Loucy (cell line): ENCODE results near the gene PFDN6.

Experiments used
- H2AFZ ChIP-seq: fragments of 200-600 bp; sonication (generic); 2 replicates; pipeline ENCODE4 v1.6.0; 2016; ENCODE audit warnings: antibody characterized with exemption, mild to moderate bottlenecking, low read length, moderate library complexity
- H3F3A ChIP-seq: fragments of 200-600 bp; 2 replicates; pipeline ENCODE4 v1.6.0; 2016; ENCODE audit warnings: antibody characterized with exemption, low read depth, mild to moderate bottlenecking
- H3K27me3 ChIP-seq: fragments of 200-600 bp; sonication (generic); 2 replicates; pipeline ENCODE4 v1.6.1; 2014; ENCODE audit warnings: low read length, mild to moderate bottlenecking; ENCODE audit not compliant: insufficient read depth, poor library complexity, severe bottlenecking
- H3K36me3 ChIP-seq: fragments of 200-600 bp; sonication (generic); 2 replicates; pipeline ENCODE4 v1.6.1; 2016; ENCODE audit warnings: low read length; ENCODE audit not compliant: insufficient read depth
- H3K4me1 ChIP-seq: fragments of 200-600 bp; sonication (generic); 2 replicates; pipeline ENCODE4 v1.5.1; 2014; ENCODE audit warnings: low read length, mild to moderate bottlenecking; ENCODE audit not compliant: insufficient read depth, poor library complexity, severe bottlenecking
- H3K4me2 ChIP-seq: fragments of 200-600 bp; sonication (generic); 2 replicates; pipeline ENCODE4 v1.6.0; 2014; ENCODE audit warnings: antibody characterized with exemption, low read length, low read depth, mild to moderate bottlenecking; ENCODE audit not compliant: poor library complexity, severe bottlenecking
- H3K4me3 ChIP-seq: fragments of 200-600 bp; sonication (generic); 2 replicates; pipeline ENCODE4 v1.5.1; 2014; ENCODE audit warnings: low read length, mild to moderate bottlenecking, mixed read lengths; ENCODE audit not compliant: poor library complexity, severe bottlenecking
- H3K79me2 ChIP-seq: fragments of 200-600 bp; sonication (generic); 2 replicates; pipeline ENCODE4 v1.6.1; 2014; ENCODE audit warnings: low read length; ENCODE audit not compliant: insufficient read depth
- H3K9ac ChIP-seq: fragments of 200-600 bp; sonication (generic); 2 replicates; pipeline ENCODE4 v1.6.0; 2014; ENCODE audit warnings: mild to moderate bottlenecking, low read depth, low read length, moderate library complexity; ENCODE audit not compliant: poor library complexity, severe bottlenecking
- H3K9me2 ChIP-seq: fragments of 200-600 bp; sonication (generic); replicated peaks from 2 replicates; pipeline ENCODE4 v1.6.1; 2016; ENCODE audit warnings: low read depth, low read length, mixed read lengths
- H3K9me3 ChIP-seq: fragments of 200-600 bp; sonication (generic); 2 replicates; pipeline ENCODE4 v1.6.1; 2014; ENCODE audit warnings: mild to moderate bottlenecking, antibody characterized with exemption, low read length, low read depth; ENCODE audit not compliant: insufficient read depth
- H4K20me1 ChIP-seq: fragments of 200-600 bp; sonication (generic); 2 replicates; pipeline ENCODE4 v1.6.0; 2014; ENCODE audit warnings: antibody characterized with exemption, low read length, mild to moderate bottlenecking; ENCODE audit not compliant: insufficient read depth, poor library complexity, severe bottlenecking
- EZH2phosphoT487 ChIP-seq: fragments of 200-600 bp; IDR thresholded peaks from 2 replicates; pipeline ENCODE4 v1.6.1; 2018; ENCODE audit warnings: antibody characterized with exemption, mild to moderate bottlenecking, moderate library complexity, borderline replicate concordance
- TF ChIP-seq, protein P1 (sequence below): fragments of 200-600 bp; sonication (generic); conservative IDR thresholded peaks from 2 replicates; pipeline ENCODE4 v1.5.1; 2014; ENCODE audit warnings: mild to moderate bottlenecking, antibody characterized with exemption, low read length

The PFDN6 gene

DNA sequence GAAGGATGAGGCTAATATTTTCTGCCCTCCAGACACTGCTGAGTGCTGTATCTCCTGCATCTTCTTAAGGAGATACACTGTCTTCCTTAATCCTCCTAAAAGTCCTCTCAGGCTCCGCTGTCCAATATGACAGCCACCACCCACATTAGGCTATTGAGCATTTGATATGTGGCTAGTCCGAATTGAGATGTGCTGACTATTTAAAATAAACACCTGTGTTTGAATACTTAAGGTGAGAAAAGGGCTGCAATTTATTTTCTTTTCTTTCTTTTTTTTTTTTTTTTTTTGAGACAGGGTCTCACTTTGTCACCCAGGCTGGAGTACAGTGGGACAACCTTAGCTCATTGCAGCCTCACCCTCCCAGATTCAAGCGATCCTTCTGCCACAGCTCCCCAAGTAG is 12.5 kb downstream of the PFDN6 start:
- peaks cover 10% of the 10 kb centered on the region for H3F3A ChIP-seq
- no peak overlapping the region for H3K4me3 ChIP-seq
- peaks cover 10% of the 10 kb centered on the region for H3K4me1 ChIP-seq
- peaks cover 16% of the 10 kb centered on the region; the same call in 1 of the 2 replicates for H3K36me3 ChIP-seq
- no peak for TF ChIP-seq EZH2phosphoT487
- TF ChIP-seq, protein P1, sequence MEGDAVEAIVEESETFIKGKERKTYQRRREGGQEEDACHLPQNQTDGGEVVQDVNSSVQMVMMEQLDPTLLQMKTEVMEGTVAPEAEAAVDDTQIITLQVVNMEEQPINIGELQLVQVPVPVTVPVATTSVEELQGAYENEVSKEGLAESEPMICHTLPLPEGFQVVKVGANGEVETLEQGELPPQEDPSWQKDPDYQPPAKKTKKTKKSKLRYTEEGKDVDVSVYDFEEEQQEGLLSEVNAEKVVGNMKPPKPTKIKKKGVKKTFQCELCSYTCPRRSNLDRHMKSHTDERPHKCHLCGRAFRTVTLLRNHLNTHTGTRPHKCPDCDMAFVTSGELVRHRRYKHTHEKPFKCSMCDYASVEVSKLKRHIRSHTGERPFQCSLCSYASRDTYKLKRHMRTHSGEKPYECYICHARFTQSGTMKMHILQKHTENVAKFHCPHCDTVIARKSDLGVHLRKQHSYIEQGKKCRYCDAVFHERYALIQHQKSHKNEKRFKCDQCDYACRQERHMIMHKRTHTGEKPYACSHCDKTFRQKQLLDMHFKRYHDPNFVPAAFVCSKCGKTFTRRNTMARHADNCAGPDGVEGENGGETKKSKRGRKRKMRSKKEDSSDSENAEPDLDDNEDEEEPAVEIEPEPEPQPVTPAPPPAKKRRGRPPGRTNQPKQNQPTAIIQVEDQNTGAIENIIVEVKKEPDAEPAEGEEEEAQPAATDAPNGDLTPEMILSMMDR: no peak
- no peak overlapping the region for H2AFZ ChIP-seq
- peaks cover 50% of the 10 kb centered on the region for H3K79me2 ChIP-seq
- H3K9me2 ChIP-seq: no peaks in the 10 kb centered on the region
- no peak overlapping the region for H3K4me2 ChIP-seq
- no peaks in the 10 kb centered on the region for H3K27me3 ChIP-seq
- H4K20me1 ChIP-seq: peaks cover 9% of the 10 kb centered on the region
- no peaks in the 10 kb centered on the region for H3K9me3 ChIP-seq
- H3K9ac ChIP-seq: no peak overlapping the region

DNA sequence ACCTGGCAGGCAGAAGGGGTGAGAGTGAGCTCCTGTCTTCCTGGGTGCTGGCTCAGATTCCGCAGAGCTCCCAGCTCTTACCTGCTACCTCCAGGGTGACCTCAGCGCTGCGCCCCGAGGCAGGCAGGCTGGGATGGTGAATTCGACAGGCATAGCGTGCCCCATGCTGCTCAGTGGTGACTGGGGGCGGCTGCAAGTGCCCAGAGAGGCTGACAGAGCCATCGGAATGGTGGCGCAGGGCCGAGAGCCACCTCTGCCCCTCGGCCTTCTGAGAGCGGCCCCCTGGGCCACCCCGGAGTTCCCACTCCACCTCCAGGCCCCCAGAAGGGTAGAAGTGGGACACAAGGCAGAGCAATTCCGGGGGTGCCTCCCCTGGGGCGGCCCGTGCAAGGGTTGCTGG is 14.8 kb downstream of the PFDN6 start:
- Histone ChIP-seq H3K36me3 (peaks cover 16% of the 10 kb centered on the region; the same call in 1 of the 2 replicates), H3K9me3 (no peaks in the 10 kb centered on the region), H3K9ac (no peak overlapping the region), H3K4me1 (peaks cover 4% of the 10 kb centered on the region), H3K79me2 (peaks cover 51% of the 10 kb centered on the region), H3K4me3 (no peak overlapping the region), H3K9me2 (no peaks in the 10 kb centered on the region), H4K20me1 (peaks cover 9% of the 10 kb centered on the region), H2AFZ (no peak overlapping the region), H3K27me3 (no peaks in the 10 kb centered on the region), H3F3A (peaks cover 8% of the 10 kb centered on the region; the same call in 1 of the 2 replicates), H3K4me2 (no peak overlapping the region)
- no peak for TF ChIP-seq EZH2phosphoT487
- TF ChIP-seq, protein P1: no peak

- H3K4me1 ChIP-seq: peaks cover under 1% of the 10 kb centered on the region
- H3K9me2 ChIP-seq: no peaks in the 10 kb centered on the region
- H3K4me3 ChIP-seq: no peak overlapping the region
- H3K9me3 ChIP-seq: no peaks in the 10 kb centered on the region
- peaks cover 52% of the 10 kb centered on the region for H3K79me2 ChIP-seq
- no peak overlapping the region for H2AFZ ChIP-seq
- peaks cover 16% of the 10 kb centered on the region; the same call in 1 of the 2 replicates for H3K36me3 ChIP-seq
- 0 out of 2 replicates have a peak, but pooled peaks cover under 1% of the 10 kb centered on the region for H3F3A ChIP-seq
- TF ChIP-seq, protein P1: no peak
- no peak for TF ChIP-seq EZH2phosphoT487
- no peak overlapping the region for H3K9ac ChIP-seq
- peaks cover 8% of the 10 kb centered on the region for H4K20me1 ChIP-seq
- no peaks in the 10 kb centered on the region for H3K27me3 ChIP-seq
- no peak overlapping the region for H3K4me2 ChIP-seq
Measured at GRCh38 chr6:33305052-33305451, 15.7 kb downstream of the PFDN6 start.
